Pericardium fibroblast (primary cell): ENCODE data around the gene BACE1-AS. TPM values are rescaled to one million over a fixed set of nuclear protein-coding genes. Genes with fewer than 3 reads are reported as not detected.

Experiments
- total RNA-seq: library from RNA; depleted of rRNA; stranded (reverse); fragments of >200 nt; gene quantifications from 2 replicates; pipeline ENCODE4 v1.2.3, GENCODE V29; 2015

The BACE1-AS gene
- 1.3 and 6.0 TPM in 2 replicates for total RNA-seq

GRCh38 chr11:117290809-117291396 lies at the start of gene BACE1-AS:
Gene BACE1-AS, plus strand, starts transcription at chr11:117291346.

GRCh38 chr11:117316197-117316961 lies 25.2 kb downstream of the BACE1-AS start, which contains the start of gene BACE1:
Gene BACE1, minus strand, starts transcription at chr11:117316256. Its CDS starts 461 bp downstream, at chr11:117315795.

GRCh38 chr11:117327567-117328374 lies 36.6 kb downstream of the BACE1-AS start, which contains the start of gene CEP164:
Gene CEP164, plus strand, starts transcription at chr11:117327854. Its CDS starts 10,733 bp downstream, at chr11:117338587.

Other genes with a start within 250 kb of the BACE1-AS start
- 13.5 and 14.3 TPM in 2 replicates for gene SIK3, start 192.9 kb upstream of the BACE1-AS start, total RNA-seq
- gene PAFAH1B2, start 147.1 kb upstream of the BACE1-AS start, total RNA-seq, result 46.7 and 56.4 TPM in 2 replicates
- gene SIDT2, start 112.6 kb upstream of the BACE1-AS start, total RNA-seq, result 25.8 and 30.8 TPM in 2 replicates
- 405 and 3,406 TPM in 2 replicates for gene TAGLN, start 92.0 kb upstream of the BACE1-AS start, total RNA-seq
- gene PCSK7, start 59.3 kb upstream of the BACE1-AS start, total RNA-seq, result 23.2 and 41.7 TPM in 2 replicates
- gene RNF214, start 58.7 kb upstream of the BACE1-AS start, total RNA-seq, result 6.9 and 9.4 TPM in 2 replicates
- gene BACE1, start 24.9 kb downstream of the BACE1-AS start, total RNA-seq, result 34.3 and 39.2 TPM in 2 replicates
- gene CEP164, start 36.5 kb downstream of the BACE1-AS start, total RNA-seq, result 14.1 and 23.3 TPM in 2 replicates